OCI-LY7 (cell line): Measurements from ENCODE around the gene SLC25A11.

Experiments
- CTCF ChIP-seq: fragments of 200-600 bp; sonication (generic); conservative IDR thresholded peaks from 2 replicates; pipeline ENCODE4 v1.5.1; 2014; ENCODE audit warnings: mild to moderate bottlenecking, antibody characterized with exemption, low read length, moderate library complexity, mixed read lengths
- EZH2phosphoT487 ChIP-seq: fragments of 200-600 bp; sonication (generic); IDR thresholded peaks from 2 replicates; pipeline ENCODE4 v1.6.1; 2018; ENCODE audit warnings: low read depth, borderline replicate concordance, mild to moderate bottlenecking, mixed run types, antibody characterized with exemption, low read length, moderate library complexity, mixed read lengths

- TF ChIP-seq EZH2phosphoT487 (no peak), CTCF (no peak)
Measured at GRCh38 chr17:4949321-4950074, 9.7 kb upstream of the SLC25A11 start.
